GM13977 (cell line): ENCODE measurements around the gene LIPC.

ENCODE experiments used
- DNase-seq: peaks from one replicate; pipeline ENCODE4 v3.0.0; 2012; ENCODE audit warnings: low spot score
- CTCF ChIP-seq: IDR thresholded peaks from 2 replicates; pipeline ENCODE4 v1.5.1; 2012; ENCODE audit warnings: mild to moderate bottlenecking, control low read depth; ENCODE audit not compliant: insufficient read depth; ENCODE audit errors: extremely low read depth, missing control alignments
- in situ Hi-C: fragments of 300-500 bp; cut with MboI; formaldehyde crosslinking; loops from one replicate; pipeline ENCODE4 v1.12.0; 2022; ENCODE audit warnings: low sequenced_read_pairs, low pct_unique_long_range_greater_than_20kb, mixed read lengths, inconsistent platforms; ENCODE audit not compliant: unreplicated experiment

LIPC gene

DNA sequence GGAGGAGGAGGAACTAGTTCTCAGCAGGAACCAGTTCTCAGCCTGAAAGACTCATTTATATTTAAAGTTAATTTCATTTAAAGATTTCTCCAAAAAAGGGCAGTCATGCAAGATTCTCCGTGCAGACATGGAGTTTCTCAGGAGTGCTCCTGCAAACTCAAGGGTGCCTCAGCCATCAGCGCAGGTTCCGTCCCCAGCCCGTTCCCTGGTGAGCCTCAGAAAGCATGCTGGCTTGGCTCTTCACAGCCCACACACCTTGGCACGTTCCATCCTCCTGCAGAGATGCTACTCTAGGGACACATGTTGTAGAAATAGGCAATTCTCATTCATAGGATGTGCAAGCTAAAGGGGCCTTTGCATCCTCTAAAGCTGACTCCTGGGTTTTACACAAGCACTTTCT lies 123.0 kb downstream of the LIPC start:
- in situ Hi-C loops: no loop called here
- TF ChIP-seq CTCF: no peak
- DNase-seq: no peak

GRCh38 chr15:58555162-58556027 lies 123.6 kb downstream of the LIPC start:
- TF ChIP-seq CTCF: no peak
- in situ Hi-C loops: no loop called here
- no peak for DNase-seq

- in situ Hi-C loops: no loop called here
- TF ChIP-seq CTCF: no peak
- DNase-seq: no peak
Observed at GRCh38 chr15:58556028-58556361, 124.2 kb downstream of the LIPC start.

DNA sequence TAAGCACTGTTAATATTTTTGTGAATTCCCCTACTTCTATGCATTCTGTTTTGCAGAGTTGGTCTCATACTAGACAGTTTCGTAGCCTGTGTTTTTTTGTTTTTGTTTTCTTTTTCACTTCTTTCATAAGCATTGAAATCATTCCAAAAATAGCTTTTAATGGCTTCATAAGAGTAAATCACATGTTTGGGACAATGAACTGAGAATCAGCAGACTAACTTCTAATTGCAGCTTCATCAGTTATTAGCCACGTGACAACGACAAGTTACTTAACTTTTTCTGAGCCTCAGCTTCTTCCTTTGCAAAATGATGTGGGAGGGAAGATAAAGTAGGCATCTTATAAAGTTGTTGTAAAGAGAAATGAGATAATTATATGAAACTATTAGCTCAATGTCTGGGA lies 124.8 kb downstream of the LIPC start:
- in situ Hi-C loops: no loop called here
- no peak for DNase-seq

GRCh38 chr15:58558777-58559176 lies 127.0 kb downstream of the LIPC start:
- no peak for TF ChIP-seq CTCF
- in situ Hi-C loops: no loop called here
- DNase-seq: no peak

More for the DNA sequence above, 124.8 kb downstream of the LIPC start:
- no peak for TF ChIP-seq CTCF

DNA sequence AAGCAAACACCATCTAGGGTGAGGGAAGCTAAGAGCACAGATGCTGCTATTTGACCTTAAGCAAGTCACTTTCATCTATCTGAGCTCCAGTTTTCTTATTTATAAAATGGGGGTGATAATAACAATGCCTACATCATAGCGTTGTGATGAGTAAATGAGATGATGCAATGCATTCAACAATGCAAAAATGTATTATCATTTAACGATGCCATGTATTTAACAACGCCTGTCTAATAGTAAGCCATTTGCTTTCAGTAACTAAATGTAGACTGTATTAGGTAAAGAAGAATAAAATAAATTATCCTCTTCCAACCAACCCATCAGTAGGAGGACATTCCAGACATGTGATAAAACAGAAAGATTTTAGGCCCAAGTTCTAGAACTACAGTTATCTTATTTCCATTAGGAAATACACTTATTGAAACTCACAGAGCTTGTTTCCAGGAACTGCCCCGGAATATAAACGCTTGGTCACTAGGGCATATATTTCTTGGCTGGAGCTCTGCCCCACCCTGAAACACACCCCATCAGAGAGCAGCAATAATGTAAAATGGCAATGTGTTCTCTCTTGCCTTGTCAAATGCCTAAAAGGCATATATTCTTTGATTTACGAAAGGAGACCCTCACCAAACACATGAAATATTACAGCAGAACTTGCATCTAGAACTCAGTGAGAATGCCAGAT lies 128.3 kb downstream of the LIPC start:
- in situ Hi-C loops: no loop called here
- no peak for TF ChIP-seq CTCF
- no peak for DNase-seq
